Neural progenitor cell (in vitro differentiated cells): ENCODE measurements around the gene DTX1. TPM values are rescaled to one million over a fixed set of nuclear protein-coding genes. Genes with fewer than 3 reads are reported as not detected.

Experiments used
- DNase-seq: peaks from one replicate; pipeline ENCODE4 v3.0.0-alpha.2; 2016; ENCODE audit warnings: low spot score
- H2AFZ ChIP-seq: fragments of 200-600 bp; sonication (generic); replicated peaks from 2 replicates; pipeline ENCODE4 v1.6.1; 2016; ENCODE audit warnings: antibody characterized with exemption
- H3F3A ChIP-seq: fragments of 200-600 bp; sonication (generic); 2 replicates; pipeline ENCODE4 v1.6.1; 2016; ENCODE audit warnings: antibody characterized with exemption, low read depth
- H3K27ac ChIP-seq: fragments of 200-600 bp; sonication (generic); 2 replicates; pipeline ENCODE4 v1.5.1; 2016; ENCODE audit warnings: mild to moderate bottlenecking
- H3K27me3 ChIP-seq: fragments of 200-600 bp; sonication (generic); 2 replicates; pipeline ENCODE4 v1.6.1; 2016; ENCODE audit warnings: mild to moderate bottlenecking, moderate library complexity
- H3K36me3 ChIP-seq: fragments of 200-600 bp; sonication (generic); 2 replicates; pipeline ENCODE4 v1.5.1; 2016
- H3K4me1 ChIP-seq: fragments of 200-600 bp; sonication (generic); 2 replicates; pipeline ENCODE4 v1.6.1; 2016; ENCODE audit warnings: mixed run types
- H3K4me2 ChIP-seq: fragments of 200-600 bp; sonication (generic); 2 replicates; pipeline ENCODE4 v1.6.1; 2016
- H3K4me3 ChIP-seq: fragments of 200-600 bp; sonication (generic); 2 replicates; pipeline ENCODE4 v1.5.1; 2016
- H3K79me2 ChIP-seq: fragments of 200-600 bp; sonication (generic); 2 replicates; pipeline ENCODE4 v1.6.1; 2016; ENCODE audit warnings: low read depth
- H3K9ac ChIP-seq: fragments of 200-600 bp; sonication (generic); 2 replicates; pipeline ENCODE4 v1.6.1; 2016
- H3K9me3 ChIP-seq: fragments of 200-600 bp; sonication (generic); 2 replicates; pipeline ENCODE4 v1.5.1; 2016; ENCODE audit warnings: low read depth
- H4K20me1 ChIP-seq: fragments of 200-600 bp; sonication (generic); 2 replicates; pipeline ENCODE4 v1.6.1; 2016; ENCODE audit warnings: low read depth
- H3K27ac Mint-ChIP-seq: 3 replicates; pipeline ENCODE4 v1.8.0; 2021; ENCODE audit warnings: mixed read lengths
- H3K27me3 Mint-ChIP-seq: 2 replicates; pipeline ENCODE4 v1.8.0; 2022; ENCODE audit warnings: low read depth, mild to moderate bottlenecking, inconsistent platforms, moderate library complexity, mixed read lengths; ENCODE audit not compliant: insufficient read depth
- H3K36me3 Mint-ChIP-seq: 3 replicates; pipeline ENCODE4 v1.8.0; 2021; ENCODE audit warnings: mixed read lengths
- H3K4me1 Mint-ChIP-seq: 3 replicates; pipeline ENCODE4 v1.8.0; 2021; ENCODE audit warnings: mixed read lengths
- H3K4me3 Mint-ChIP-seq: 3 replicates; pipeline ENCODE4 v1.8.0; 2021; ENCODE audit warnings: mild to moderate bottlenecking, moderate library complexity, mixed read lengths
- H3K9me3 Mint-ChIP-seq: 3 replicates; pipeline ENCODE4 v1.8.0; 2020; ENCODE audit warnings: mixed read lengths
- EZH2 ChIP-seq: fragments of 200-600 bp; sonication (generic); IDR thresholded peaks from 2 replicates; pipeline ENCODE4 v1.6.1; 2017; ENCODE audit warnings: antibody characterized with exemption, mild to moderate bottlenecking, moderate library complexity
- EZH2phosphoT487 ChIP-seq: fragments of 200-600 bp; sonication (generic); IDR thresholded peaks from 2 replicates; pipeline ENCODE4 v1.6.1; 2017; ENCODE audit warnings: antibody characterized with exemption
- total RNA-seq: library from RNA; depleted of rRNA; stranded (reverse); fragments of >200 nt; gene quantifications from 2 replicates; pipeline ENCODE4 v1.2.3, GENCODE V29; 2015; ENCODE audit warnings: low replicate concordance
- TF ChIP-seq, protein P1 (sequence below): fragments of 200-600 bp; sonication (generic); IDR thresholded peaks from 2 replicates; pipeline ENCODE4 v1.5.1; 2017; ENCODE audit warnings: antibody characterized with exemption, mild to moderate bottlenecking

The DTX1 gene
- total RNA-seq, 1 donor from 2014 or later = 0.49 TPM

- H3K27ac Mint-ChIP-seq = no peak overlapping the region
- no peak overlapping the region for H3K9ac ChIP-seq
- H3K27me3 Mint-ChIP-seq = peaks cover 28% of the 10 kb centered on the region
- no peak overlapping the region for H3K4me3 Mint-ChIP-seq
- no peaks in the 10 kb centered on the region for H4K20me1 ChIP-seq
- H3K4me3 ChIP-seq = no peak overlapping the region
- no peaks in the 10 kb centered on the region for H3K4me1 ChIP-seq
- H3K4me2 ChIP-seq = no peak overlapping the region
- H3K36me3 Mint-ChIP-seq = no peaks in the 10 kb centered on the region
- H3K9me3 Mint-ChIP-seq = no peaks in the 10 kb centered on the region
- peaks cover 13% of the 10 kb centered on the region for H3K27me3 ChIP-seq
- no peak overlapping the region for H2AFZ ChIP-seq
- H3F3A ChIP-seq = no peaks in the 10 kb centered on the region
- H3K9me3 ChIP-seq = no peaks in the 10 kb centered on the region
- H3K36me3 ChIP-seq = no peaks in the 10 kb centered on the region
- no peak overlapping the region for H3K27ac ChIP-seq
- TF ChIP-seq EZH2 (no peak), EZH2phosphoT487 (no peak)
- TF ChIP-seq, protein P1, sequence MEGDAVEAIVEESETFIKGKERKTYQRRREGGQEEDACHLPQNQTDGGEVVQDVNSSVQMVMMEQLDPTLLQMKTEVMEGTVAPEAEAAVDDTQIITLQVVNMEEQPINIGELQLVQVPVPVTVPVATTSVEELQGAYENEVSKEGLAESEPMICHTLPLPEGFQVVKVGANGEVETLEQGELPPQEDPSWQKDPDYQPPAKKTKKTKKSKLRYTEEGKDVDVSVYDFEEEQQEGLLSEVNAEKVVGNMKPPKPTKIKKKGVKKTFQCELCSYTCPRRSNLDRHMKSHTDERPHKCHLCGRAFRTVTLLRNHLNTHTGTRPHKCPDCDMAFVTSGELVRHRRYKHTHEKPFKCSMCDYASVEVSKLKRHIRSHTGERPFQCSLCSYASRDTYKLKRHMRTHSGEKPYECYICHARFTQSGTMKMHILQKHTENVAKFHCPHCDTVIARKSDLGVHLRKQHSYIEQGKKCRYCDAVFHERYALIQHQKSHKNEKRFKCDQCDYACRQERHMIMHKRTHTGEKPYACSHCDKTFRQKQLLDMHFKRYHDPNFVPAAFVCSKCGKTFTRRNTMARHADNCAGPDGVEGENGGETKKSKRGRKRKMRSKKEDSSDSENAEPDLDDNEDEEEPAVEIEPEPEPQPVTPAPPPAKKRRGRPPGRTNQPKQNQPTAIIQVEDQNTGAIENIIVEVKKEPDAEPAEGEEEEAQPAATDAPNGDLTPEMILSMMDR = no peak
- DNase-seq = no peak
- no peaks in the 10 kb centered on the region for H3K79me2 ChIP-seq
- H3K4me1 Mint-ChIP-seq = no peaks in the 10 kb centered on the region
These were observed 49.8 kb downstream of the DTX1 start for GRCh38 chr12:113106361-113106760.

DNA sequence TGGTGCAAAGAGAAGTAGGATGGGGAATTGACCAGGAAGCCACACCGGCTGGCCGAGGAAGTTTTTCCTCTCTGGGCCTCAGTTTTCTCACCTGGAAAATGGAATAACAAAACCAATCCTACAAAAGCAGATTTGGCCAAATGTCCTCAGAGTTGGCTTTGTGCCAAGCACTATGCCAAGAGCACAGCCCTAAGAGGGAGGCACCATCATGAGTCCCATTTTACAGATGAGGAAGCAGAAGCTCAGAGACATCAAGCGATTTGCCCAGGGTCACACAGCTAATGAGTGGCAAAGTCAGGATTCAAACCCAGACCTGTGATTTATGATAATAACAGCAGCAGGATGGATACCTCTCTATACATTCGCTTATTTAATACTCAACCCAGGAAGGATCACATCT is 51.8 kb downstream of the DTX1 start:
- Histone ChIP-seq H3K9me3 (no peaks in the 10 kb centered on the region), H3K36me3 (no peaks in the 10 kb centered on the region), H3K79me2 (no peaks in the 10 kb centered on the region), H2AFZ (no peak overlapping the region), H3K4me1 (no peaks in the 10 kb centered on the region), H3K4me2 (no peak overlapping the region), H4K20me1 (no peaks in the 10 kb centered on the region), H3F3A (no peaks in the 10 kb centered on the region), H3K27ac (no peak overlapping the region), H3K9ac (no peak overlapping the region), H3K4me3 (no peak overlapping the region), H3K27me3 (peaks cover 13% of the 10 kb centered on the region)
- Mint-ChIP-seq H3K27me3 (peaks cover 29% of the 10 kb centered on the region), H3K27ac (no peak overlapping the region), H3K4me3 (no peak overlapping the region), H3K4me1 (peaks cover 7% of the 10 kb centered on the region), H3K9me3 (no peaks in the 10 kb centered on the region), H3K36me3 (no peaks in the 10 kb centered on the region)
- DNase-seq = no peak
- TF ChIP-seq, protein P1 = no peak
- TF ChIP-seq EZH2phosphoT487 (no peak), EZH2 (no peak)

GRCh38 chr12:113109360-113109759 is 52.8 kb downstream of the DTX1 start:
- Mint-ChIP-seq H3K9me3 (no peaks in the 10 kb centered on the region), H3K4me3 (no peak overlapping the region), H3K27me3 (peaks cover 24% of the 10 kb centered on the region), H3K36me3 (no peaks in the 10 kb centered on the region), H3K27ac (no peak overlapping the region), H3K4me1 (peaks cover 7% of the 10 kb centered on the region)
- peaks cover 8% of the 10 kb centered on the region for H3K27me3 ChIP-seq
- no peak overlapping the region for H2AFZ ChIP-seq
- no peaks in the 10 kb centered on the region for H3K36me3 ChIP-seq
- no peaks in the 10 kb centered on the region for H3K9me3 ChIP-seq
- H3K27ac ChIP-seq = no peak overlapping the region
- TF ChIP-seq EZH2 = no peak
- TF ChIP-seq EZH2phosphoT487 = no peak
- TF ChIP-seq, protein P1 = no peak
- no peak overlapping the region for H3K9ac ChIP-seq
- no peak for DNase-seq
- H3K79me2 ChIP-seq = no peaks in the 10 kb centered on the region
- no peaks in the 10 kb centered on the region for H4K20me1 ChIP-seq
- H3K4me3 ChIP-seq = no peak overlapping the region
- H3K4me2 ChIP-seq = no peak overlapping the region
- no peaks in the 10 kb centered on the region for H3F3A ChIP-seq
- H3K4me1 ChIP-seq = no peaks in the 10 kb centered on the region
